ENCODE measurements around the gene TTC5. TPM values are rescaled to one million over a fixed set of nuclear protein-coding genes. Genes with fewer than 3 reads are reported as not detected.
"Not testable (repeated sequence)": the region's sequence is repeated elsewhere in the genome, so short reads cannot be mapped to it uniquely, and the experiment has no call there.

TTC5 gene
- total RNA-seq, 4 donors from 2014 or later, result 13.3 to 23.3 (median 14.6) TPM

DNA sequence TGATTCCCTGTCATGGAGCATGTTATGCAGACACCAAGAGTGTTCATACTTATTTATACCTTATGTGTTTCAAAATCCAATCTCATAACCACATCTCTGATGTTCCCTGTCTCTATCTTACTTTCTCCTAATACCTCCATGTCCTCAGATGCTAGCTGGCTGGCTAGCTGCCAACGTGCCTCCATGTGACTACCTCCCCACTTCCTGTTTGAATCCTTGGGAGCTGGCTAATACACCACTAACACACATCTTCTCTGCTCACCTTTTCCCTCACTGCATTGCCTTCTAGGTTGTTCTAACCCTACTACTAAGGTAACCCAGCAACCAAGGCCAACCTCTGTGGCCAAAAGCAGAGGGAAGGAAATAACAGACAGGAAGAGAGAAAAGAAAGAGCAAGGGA, 27.3 kb downstream of the TTC5 start:
- Histone ChIP-seq H3K9me3 (peaks cover 14% of the 10 kb centered on the region), H3K36me3 (peaks cover 5% of the 10 kb centered on the region), H3K27me3 (no peaks in the 10 kb centered on the region), H3K4me3 (no peak overlapping the region), H3K4me1 (no peaks in the 10 kb centered on the region), H3K27ac (no peak overlapping the region)
- DNase-seq (ENCODE audit: low spot score in 2 of 2), result no peak
- 67% methylated on average over 1 of the region's 1 CpG for WGBS
- TF ChIP-seq POLR2AphosphoS5 (IDR thresholded peaks at IDR 0.05), result no peak
- no peak for TF ChIP-seq POLR2A (IDR thresholded peaks at IDR 0.05)
- TF ChIP-seq EP300 (IDR thresholded peaks at IDR 0.05), result no peak
- TF ChIP-seq, protein P1, sequence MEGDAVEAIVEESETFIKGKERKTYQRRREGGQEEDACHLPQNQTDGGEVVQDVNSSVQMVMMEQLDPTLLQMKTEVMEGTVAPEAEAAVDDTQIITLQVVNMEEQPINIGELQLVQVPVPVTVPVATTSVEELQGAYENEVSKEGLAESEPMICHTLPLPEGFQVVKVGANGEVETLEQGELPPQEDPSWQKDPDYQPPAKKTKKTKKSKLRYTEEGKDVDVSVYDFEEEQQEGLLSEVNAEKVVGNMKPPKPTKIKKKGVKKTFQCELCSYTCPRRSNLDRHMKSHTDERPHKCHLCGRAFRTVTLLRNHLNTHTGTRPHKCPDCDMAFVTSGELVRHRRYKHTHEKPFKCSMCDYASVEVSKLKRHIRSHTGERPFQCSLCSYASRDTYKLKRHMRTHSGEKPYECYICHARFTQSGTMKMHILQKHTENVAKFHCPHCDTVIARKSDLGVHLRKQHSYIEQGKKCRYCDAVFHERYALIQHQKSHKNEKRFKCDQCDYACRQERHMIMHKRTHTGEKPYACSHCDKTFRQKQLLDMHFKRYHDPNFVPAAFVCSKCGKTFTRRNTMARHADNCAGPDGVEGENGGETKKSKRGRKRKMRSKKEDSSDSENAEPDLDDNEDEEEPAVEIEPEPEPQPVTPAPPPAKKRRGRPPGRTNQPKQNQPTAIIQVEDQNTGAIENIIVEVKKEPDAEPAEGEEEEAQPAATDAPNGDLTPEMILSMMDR (IDR thresholded peaks at IDR 0.05), result no peak

DNA sequence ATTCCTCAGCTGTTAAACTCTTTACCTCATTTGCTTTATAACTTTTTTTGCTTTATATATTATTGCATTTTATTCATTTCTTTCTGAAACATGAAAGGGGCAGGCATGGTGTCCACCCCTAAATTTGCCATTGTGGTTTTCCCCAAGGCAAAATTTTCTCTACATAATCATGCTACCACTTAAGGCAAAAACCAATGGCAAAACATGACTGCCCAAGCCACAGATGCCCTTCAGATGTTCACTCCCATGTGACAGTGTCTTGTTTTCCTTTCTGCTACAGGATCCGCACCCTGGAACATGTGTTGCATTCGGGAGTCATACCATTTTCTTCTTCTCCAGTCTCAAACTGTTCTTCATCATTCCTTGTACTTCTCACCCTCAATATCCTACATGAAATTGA, 28.3 kb downstream of the TTC5 start:
- TF ChIP-seq POLR2AphosphoS5 (IDR thresholded peaks at IDR 0.05) (no peak), EP300 (IDR thresholded peaks at IDR 0.05) (no peak), POLR2A (IDR thresholded peaks at IDR 0.05) (no peak)
- TF ChIP-seq, protein P1 (IDR thresholded peaks at IDR 0.05), result no peak
- Histone ChIP-seq H3K9me3 (peaks cover 14% of the 10 kb centered on the region), H3K27ac (no peak overlapping the region), H3K27me3 (no peaks in the 10 kb centered on the region), H3K4me3 (no peak overlapping the region), H3K4me1 (no peaks in the 10 kb centered on the region), H3K36me3 (peaks cover 5% of the 10 kb centered on the region)
- 94% methylated on average over 2 of the region's 2 CpGs for WGBS
- DNase-seq (ENCODE audit: low spot score in 2 of 2), result no peak

DNA sequence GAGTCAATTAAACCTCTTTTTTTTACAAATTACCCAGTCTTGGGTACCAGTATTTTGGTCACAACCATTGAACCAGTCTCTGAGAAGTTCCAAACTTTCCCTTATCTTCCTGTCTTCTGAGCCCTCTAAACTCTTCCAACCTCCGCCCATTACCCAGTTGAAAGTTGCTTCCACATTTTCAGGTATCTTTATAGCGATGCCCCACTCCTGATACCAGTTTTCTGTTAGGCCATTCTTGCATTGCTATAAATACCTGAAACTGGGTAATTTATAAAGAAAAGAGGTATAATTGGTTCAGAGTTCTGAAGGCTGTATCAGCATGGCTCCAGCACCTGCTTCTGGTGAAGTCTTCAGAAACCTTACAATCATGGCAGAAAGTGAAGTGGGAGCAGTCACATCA, 31.7 kb downstream of the TTC5 start:
- H3K9me3 ChIP-seq, result peaks cover 14% of the 10 kb centered on the region
- H3K4me3 ChIP-seq, result no peak overlapping the region
- no peaks in the 10 kb centered on the region for H3K36me3 ChIP-seq
- TF ChIP-seq EP300 (IDR thresholded peaks at IDR 0.05) (no peak), POLR2AphosphoS5 (IDR thresholded peaks at IDR 0.05) (no peak), POLR2A (IDR thresholded peaks at IDR 0.05) (no peak)
- TF ChIP-seq, protein P1 (IDR thresholded peaks at IDR 0.05), result no peak
- no peak overlapping the region for H3K27ac ChIP-seq
- DNase-seq (ENCODE audit: low spot score in 2 of 2), result no peak
- 98% methylated on average over 2 of the region's 2 CpGs for WGBS
- no peaks in the 10 kb centered on the region for H3K4me1 ChIP-seq
- no peaks in the 10 kb centered on the region for H3K27me3 ChIP-seq

DNA sequence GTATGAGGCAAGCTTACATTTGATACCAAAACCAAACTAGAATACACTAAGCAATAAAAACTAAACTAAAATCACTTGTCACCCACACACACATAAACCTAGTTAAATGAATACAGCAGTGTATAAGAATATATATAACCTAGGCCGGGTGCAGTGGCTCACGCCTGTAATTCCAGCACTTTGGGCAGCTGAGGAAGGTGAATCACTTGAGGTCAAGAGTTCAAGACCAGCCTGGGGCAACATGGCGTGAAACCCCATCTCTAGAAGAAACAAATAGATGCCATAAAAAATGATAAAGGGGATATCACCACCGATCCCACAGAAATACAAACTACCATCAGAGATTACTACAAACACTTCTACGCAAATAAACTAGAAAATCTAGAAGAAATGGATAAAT, 41.4 kb downstream of the TTC5 start:
- not testable (repeated sequence) for H3K36me3 ChIP-seq

DNA sequence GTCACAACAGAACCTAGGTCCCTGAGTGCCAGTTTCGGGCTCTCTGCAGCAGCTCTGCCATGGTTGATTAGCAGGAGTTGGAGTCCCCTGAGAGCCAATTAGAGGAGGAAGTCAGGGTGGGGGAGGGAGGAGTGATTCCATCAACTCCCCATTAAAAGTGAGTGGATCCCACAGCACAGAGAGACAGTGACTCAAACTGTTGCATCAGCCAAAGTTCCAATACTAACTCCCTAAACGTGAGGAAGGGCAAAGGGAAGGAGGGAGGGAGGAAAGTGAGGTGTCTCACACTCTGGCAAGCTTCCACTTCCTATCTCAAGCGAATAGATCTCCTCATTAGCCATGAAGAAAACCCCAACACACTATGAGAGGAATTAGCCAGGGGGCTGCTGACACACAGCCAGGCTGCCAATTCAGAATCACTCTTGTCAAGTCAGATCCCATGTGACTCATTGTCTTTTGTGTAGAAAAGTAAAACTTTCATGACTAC, 43.1 kb downstream of the TTC5 start:
- Histone ChIP-seq H3K27ac (no peak overlapping the region), H3K9me3 (no peaks in the 10 kb centered on the region), H3K27me3 (no peaks in the 10 kb centered on the region), H3K36me3 (no peaks in the 10 kb centered on the region), H3K4me1 (no peaks in the 10 kb centered on the region), H3K4me3 (no peak overlapping the region)
- DNase-seq (ENCODE audit: low spot score in 2 of 2), result no peak
- TF ChIP-seq EP300 (IDR thresholded peaks at IDR 0.05), result no peak
- no peak for TF ChIP-seq POLR2A (IDR thresholded peaks at IDR 0.05)
- TF ChIP-seq, protein P1 (IDR thresholded peaks at IDR 0.05), result no peak
- 46% methylated on average over 3 of the region's 3 CpGs for WGBS

More for the DNA sequence above, 41.4 kb downstream of the TTC5 start:
- not testable (repeated sequence) for H3K4me3 ChIP-seq; H3K9me3 ChIP-seq; H3K4me1 ChIP-seq; H3K27ac ChIP-seq; H3K27me3 ChIP-seq; DNase-seq (ENCODE audit: low spot score in 2 of 2)
- 91% methylated on average over 5 of the region's 5 CpGs for WGBS

- WGBS, result 66% methylated on average over 3 of the region's 3 CpGs
- H3K36me3 ChIP-seq, result no peaks in the 10 kb centered on the region
- peaks cover 2% of the 10 kb centered on the region for H3K9me3 ChIP-seq
- no peak overlapping the region for H3K27ac ChIP-seq
- H3K27me3 ChIP-seq, result no peaks in the 10 kb centered on the region
- no peak overlapping the region for H3K4me3 ChIP-seq
- TF ChIP-seq EP300 (IDR thresholded peaks at IDR 0.05), result no peak
- no peak for TF ChIP-seq POLR2A (IDR thresholded peaks at IDR 0.05)
- TF ChIP-seq POLR2AphosphoS5 (IDR thresholded peaks at IDR 0.05), result no peak
- TF ChIP-seq, protein P1 (IDR thresholded peaks at IDR 0.05), result no peak
- H3K4me1 ChIP-seq, result no peaks in the 10 kb centered on the region
- DNase-seq (ENCODE audit: low spot score in 2 of 2), result no peak
Observed at GRCh38 chr14:20247646-20248246, 58.0 kb downstream of the TTC5 start.
